IMR-90 (cell line): ENCODE data around the gene AFAP1L2.
"Not testable (repeated sequence)": the region's sequence is repeated elsewhere in the genome, so short reads cannot be mapped to it uniquely, and the experiment has no call there.

Experiments used
- CHD1 ChIP-seq: IDR thresholded peaks from 2 replicates; pipeline ENCODE4 v1.6.1; 2012; ENCODE audit warnings: low read depth, low read length, improper control_type of control experiment
- MAFK ChIP-seq: IDR thresholded peaks from 2 replicates; pipeline ENCODE4 v1.6.1; 2012; ENCODE audit warnings: low read depth, low read length, improper control_type of control experiment
- POLR2A ChIP-seq: IDR thresholded peaks from 2 replicates; pipeline ENCODE4 v1.6.1; 2012; ENCODE audit warnings: mild to moderate bottlenecking, low read depth, low read length
- RAD21 ChIP-seq: IDR thresholded peaks from 2 replicates; pipeline ENCODE4 v1.6.1; 2012; ENCODE audit warnings: low read length, improper control_type of control experiment
- RCOR1 ChIP-seq: IDR thresholded peaks from 2 replicates; pipeline ENCODE4 v1.6.1; 2012; ENCODE audit warnings: mild to moderate bottlenecking, low read length, improper control_type of control experiment; ENCODE audit not compliant: insufficient replicate concordance
- TF ChIP-seq, protein P1 (sequence below): conservative IDR thresholded peaks from 2 replicates; pipeline ENCODE4 v1.5.1; 2012; ENCODE audit warnings: mild to moderate bottlenecking, low read depth, low read length, improper control_type of control experiment

DNA sequence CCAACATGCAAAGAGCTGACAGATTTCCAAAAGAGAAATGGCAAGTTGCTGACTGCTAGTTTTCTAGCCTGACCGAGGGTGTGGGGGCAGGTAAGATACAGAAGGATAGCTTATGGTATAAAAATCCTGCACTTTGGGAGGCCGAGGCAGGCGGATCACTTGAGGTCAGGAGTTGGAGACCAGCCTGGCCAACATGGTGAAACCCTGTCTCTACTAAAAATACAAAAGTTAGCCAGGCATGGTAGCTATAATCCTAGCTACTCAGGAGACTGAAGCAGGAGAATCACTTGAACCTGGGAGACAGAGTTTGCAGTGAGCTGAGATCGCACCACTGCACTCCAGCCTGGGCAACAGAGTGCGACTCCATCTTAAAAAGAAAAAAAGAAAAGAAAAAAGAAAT is 70.9 kb downstream of the AFAP1L2 start:
- TF ChIP-seq, protein P1, sequence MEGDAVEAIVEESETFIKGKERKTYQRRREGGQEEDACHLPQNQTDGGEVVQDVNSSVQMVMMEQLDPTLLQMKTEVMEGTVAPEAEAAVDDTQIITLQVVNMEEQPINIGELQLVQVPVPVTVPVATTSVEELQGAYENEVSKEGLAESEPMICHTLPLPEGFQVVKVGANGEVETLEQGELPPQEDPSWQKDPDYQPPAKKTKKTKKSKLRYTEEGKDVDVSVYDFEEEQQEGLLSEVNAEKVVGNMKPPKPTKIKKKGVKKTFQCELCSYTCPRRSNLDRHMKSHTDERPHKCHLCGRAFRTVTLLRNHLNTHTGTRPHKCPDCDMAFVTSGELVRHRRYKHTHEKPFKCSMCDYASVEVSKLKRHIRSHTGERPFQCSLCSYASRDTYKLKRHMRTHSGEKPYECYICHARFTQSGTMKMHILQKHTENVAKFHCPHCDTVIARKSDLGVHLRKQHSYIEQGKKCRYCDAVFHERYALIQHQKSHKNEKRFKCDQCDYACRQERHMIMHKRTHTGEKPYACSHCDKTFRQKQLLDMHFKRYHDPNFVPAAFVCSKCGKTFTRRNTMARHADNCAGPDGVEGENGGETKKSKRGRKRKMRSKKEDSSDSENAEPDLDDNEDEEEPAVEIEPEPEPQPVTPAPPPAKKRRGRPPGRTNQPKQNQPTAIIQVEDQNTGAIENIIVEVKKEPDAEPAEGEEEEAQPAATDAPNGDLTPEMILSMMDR: not testable (repeated sequence)
- TF ChIP-seq RCOR1, POLR2A, MAFK, RAD21, CHD1: not testable (repeated sequence)
